K562 (cell line): Measurements from ENCODE around the gene SOX15. TPM values are rescaled to one million over a fixed set of nuclear protein-coding genes. Genes with fewer than 3 reads are reported as not detected.

Source experiments
- ARID1B ChIP-seq: fragments of 450-650 bp; IDR thresholded peaks from 2 replicates; pipeline ENCODE4 v1.6.1; 2016; ENCODE audit warnings: antibody characterized with exemption, mild to moderate bottlenecking, inconsistent platforms
- CREB1 ChIP-seq, 2 experiments: sonication (generic) in 1 of 2; formaldehyde crosslinking in 1 of 2; IDR thresholded peaks; 2 replicates each; pipeline versions ENCODE4 v1.6.1 to v1.8.0; 2012 to 2022; ENCODE audit warnings: inconsistent platforms in 1 of 2, mild to moderate bottlenecking in 1 of 2, missing genetic modification reagents in 1 of 2, moderate library complexity in 1 of 2
- CTBP1 ChIP-seq: fragments of 450-650 bp; IDR thresholded peaks from 2 replicates; pipeline ENCODE4 v1.6.1; 2016; ENCODE audit warnings: borderline replicate concordance
- CUX1 ChIP-seq: fragments of 200-800 bp; sonication (Bioruptor generic); IDR thresholded peaks from 2 replicates; pipeline ENCODE4 v1.6.1; 2016; ENCODE audit warnings: missing genetic modification characterization, missing compliant biosample characterization
- DIDO1 ChIP-seq: fragments of 450-650 bp; IDR thresholded peaks from 2 replicates; pipeline ENCODE4 v1.6.1; 2016; ENCODE audit warnings: low read depth, missing biosample characterization, missing genetic modification characterization
- GTF2B ChIP-seq: IDR thresholded peaks from 2 replicates; pipeline ENCODE4 v1.6.1; 2011; ENCODE audit not compliant: insufficient read length; ENCODE audit errors: extremely low read depth
- GTF2E2 ChIP-seq: fragments of 200-800 bp; sonication (Bioruptor generic); IDR thresholded peaks from 2 replicates; pipeline ENCODE4 v1.6.1; 2016; ENCODE audit warnings: missing genetic modification characterization, missing compliant biosample characterization
- HDGF ChIP-seq: fragments of 450-650 bp; IDR thresholded peaks from 2 replicates; pipeline ENCODE4 v1.6.1; 2016
- MYBL2 ChIP-seq, 2 experiments: fragments of 450-650 bp in 1 of 2; sonication (generic) in 1 of 2; formaldehyde crosslinking in 1 of 2; IDR thresholded peaks; 2 replicates each; pipeline versions ENCODE4 v1.6.1 to v1.8.1; 2017 to 2022; ENCODE audit warnings: borderline replicate concordance in 1 of 2, inconsistent platforms in 1 of 2, low read depth in 1 of 2, mild to moderate bottlenecking in 1 of 2, missing genetic modification reagents in 1 of 2, moderate library complexity in 1 of 2
- NR4A1 ChIP-seq, 2 experiments: fragments of 250-450 bp in 1 of 2; fragments of 450-650 bp in 1 of 2; sonication (Bioruptor Pico) in 1 of 2; IDR thresholded peaks; 2 replicates each; pipeline versions ENCODE4 v1.4.0 to v1.6.1; 2016 to 2020; ENCODE audit warnings: mild to moderate bottlenecking in 2 of 2, missing compliant biosample characterization in 1 of 2, missing genetic modification characterization in 1 of 2, moderate library complexity in 1 of 2
- PHF20 ChIP-seq: fragments of 450-650 bp; IDR thresholded peaks from 2 replicates; pipeline ENCODE4 v1.6.1; 2018; ENCODE audit not compliant: partially characterized antibody
- SMAD3 ChIP-seq: fragments of 450-650 bp; formaldehyde crosslinking; conservative IDR thresholded peaks from 2 replicates; pipeline ENCODE4 v1.4.0; 2020; ENCODE audit warnings: mild to moderate bottlenecking
- TCF7L2 ChIP-seq: fragments of 150-350 bp; IDR thresholded peaks from 2 replicates; pipeline ENCODE4 v1.6.1; 2016; ENCODE audit warnings: low read depth, mild to moderate bottlenecking, low read length, moderate library complexity
- ZNF12 ChIP-seq: sonication (generic); formaldehyde crosslinking; IDR thresholded peaks from 2 replicates; pipeline ENCODE4 v1.4.0; 2020; ENCODE audit warnings: mild to moderate bottlenecking, missing genetic modification reagents
- ZNF639 ChIP-seq, 2 experiments: fragments of 200-800 bp in 1 of 2; sonication (Bioruptor generic) in 1 of 2; sonication (generic) in 1 of 2; formaldehyde crosslinking in 1 of 2; IDR thresholded peaks in 1 of 2; conservative IDR thresholded peaks in 1 of 2; 2 replicates each; pipeline versions ENCODE4 v1.5.0 to v1.6.1; 2016 to 2020; ENCODE audit warnings: missing compliant biosample characterization in 1 of 2, missing genetic modification characterization in 1 of 2, missing genetic modification reagents in 1 of 2
- ZNF696 ChIP-seq: fragments of 250-450 bp; sonication (Bioruptor Pico); conservative IDR thresholded peaks from 2 replicates; pipeline ENCODE4 v1.4.0; 2020; ENCODE audit warnings: mild to moderate bottlenecking, moderate library complexity
- ZNF76 ChIP-seq: fragments of 250-450 bp; sonication (Bioruptor Pico); IDR thresholded peaks from 2 replicates; pipeline ENCODE4 v1.4.0; 2020; ENCODE audit warnings: mild to moderate bottlenecking, moderate library complexity, borderline replicate concordance
- ZNF766 ChIP-seq: fragments of 200-800 bp; sonication (Bioruptor generic); conservative IDR thresholded peaks from 2 replicates; pipeline ENCODE4 v1.6.1; 2016; ENCODE audit warnings: missing genetic modification characterization, missing compliant biosample characterization
- polyA plus RNA-seq, 8 experiments: library from polyadenylated mRNA; depleted of rRNA in 4 of 8; stranded (reverse) in 5 of 8; unstranded in 3 of 8; fragments of >200 nt; fragmentation: Nextera tagmentation in 2 of 8; fragmentation: Illumina TruSeq in 1 of 8; extraction: Ambion mirVana in 2 of 8; extraction: Trizol in 1 of 8; gene quantifications; 2 replicates each; pipeline versions ENCODE4 v1.2.1 to v1.2.3, GENCODE V29; 2011 to 2014; ENCODE audit warnings: inconsistent platforms in 1 of 8, missing spikeins in 1 of 8
- total RNA-seq, 7 experiments: library from RNA; depleted of rRNA in 6 of 7; stranded (reverse); fragments of >200 nt in 6 of 7; fragmentation: Illumina TruSeq in 2 of 7; extraction: Trizol in 2 of 7; gene quantifications; 2 replicates each; pipeline versions ENCODE4 v1.2.1 to v1.2.3, GENCODE V29; 2011 to 2021; ENCODE audit warnings: low replicate concordance in 1 of 7

SOX15 gene
- total and polyA plus RNA-seq, 9 of the 15 experiments (the other 6 are each of a cell fraction or from before 2014, with no cell fraction given) = 0.07 to 0.33 (median 0.19) TPM; not detected in 5

- TF ChIP-seq ZNF639 (CRISPR knock-in tag; conservative IDR thresholded peaks at IDR 0.05 in 1 of 2, IDR thresholded peaks at IDR 0.05 in 1 of 2) (peak in 1 of 2 experiments; percentile 87; a peak in 2 of 4 replicates), CREB1 (IDR thresholded peaks at IDR 0.05) (no peak), CREB1 (CRISPR knock-in tag; IDR thresholded peaks at IDR 0.05) (peak; percentile 47), PHF20 (peak; percentile 72), GTF2B (peak; percentile 82), MYBL2 (IDR thresholded peaks at IDR 0.05; ENCODE audit: low read depth) (no peak; the same call in 1 of the 2 replicates), MYBL2 (CRISPR knock-in tag; IDR thresholded peaks at IDR 0.05; ENCODE audit: borderline replicate concordance) (no peak), ZNF696 (CRISPR knock-in tag) (no peak), CUX1 (CRISPR knock-in tag) (peak; percentile 90), DIDO1 (tag) (peak; percentile 75; the same call in 1 of the 2 replicates), GTF2E2 (tag) (peak; percentile 98), ARID1B (0 out of 2 replicates have a peak, but pooled peaks have one; percentile 16), HDGF (0 out of 2 replicates have a peak, but pooled peaks have one; percentile 33), SMAD3 (0 out of 2 replicates have a peak, but pooled peaks have one; percentile 12), ZNF766 (CRISPR knock-in tag) (peak; percentile 85), ZNF76 (CRISPR knock-in tag) (0 out of 2 replicates have a peak, but pooled peaks have one; percentile 19), TCF7L2 (peak; percentile 52; the same call in 1 of the 2 replicates), CTBP1 (no peak), NR4A1 (CRISPR knock-in tag; IDR thresholded peaks at IDR 0.05) (no peak), NR4A1 (tag; IDR thresholded peaks at IDR 0.05) (peak; percentile 91), ZNF12 (CRISPR knock-in tag) (no peak; the same call in 1 of the 2 replicates)
Observed at GRCh38 chr17:7583253-7584109, 6.4 kb downstream of the SOX15 start, which contains the start of gene MPDU1 (continued).
